Measurements from ENCODE around the gene LCE1B.

The LCE1B gene

DNA sequence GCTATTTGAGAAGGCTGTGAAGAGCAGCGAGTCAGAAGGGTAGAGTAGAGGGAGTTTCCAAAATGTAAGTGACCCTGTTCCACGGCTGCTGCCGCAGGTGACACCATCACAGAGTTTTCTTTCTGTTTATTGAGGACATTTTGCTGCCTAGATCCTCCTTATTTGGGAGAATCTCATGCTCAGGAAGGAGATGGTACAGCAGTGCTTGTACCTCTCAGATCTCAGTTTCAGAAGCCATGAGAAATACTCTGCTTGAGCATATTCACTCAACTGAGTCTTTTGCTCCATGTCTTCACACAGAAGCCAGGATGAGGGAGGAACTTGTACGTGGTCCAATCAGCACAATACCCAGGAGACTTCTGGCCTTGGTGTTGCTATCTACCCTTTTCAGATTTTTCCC is 49.6 kb downstream of the LCE1B start:
- DNase-seq (ENCODE audit: low read depth): no peak
